IPS-18a (cell line): ENCODE results near the gene ANKRD40.

Experiments used
- H3K27ac ChIP-seq: one replicate; pipeline ENCODE4 v1.5.1; 2013; ENCODE audit warnings: low read length
- H3K27me3 ChIP-seq: one replicate; pipeline ENCODE4 v1.6.1; 2013; ENCODE audit warnings: mild to moderate bottlenecking, low read length; ENCODE audit not compliant: control insufficient read depth, insufficient read depth
- H3K36me3 ChIP-seq: one replicate; pipeline ENCODE4 v1.6.1; 2013; ENCODE audit warnings: low read depth, low read length; ENCODE audit not compliant: control insufficient read depth
- H3K4me1 ChIP-seq: one replicate; pipeline ENCODE4 v1.6.1; 2013; ENCODE audit warnings: low read depth, low read length; ENCODE audit not compliant: control insufficient read depth
- H3K4me3 ChIP-seq: one replicate; pipeline ENCODE4 v1.5.1; 2013; ENCODE audit warnings: low read length
- H3K9ac ChIP-seq: one replicate; pipeline ENCODE4 v1.6.1; 2013; ENCODE audit warnings: mild to moderate bottlenecking, low read length, moderate library complexity
- H3K9me3 ChIP-seq: one replicate; pipeline ENCODE4 v1.6.1; 2013; ENCODE audit warnings: low read depth, low read length; ENCODE audit not compliant: control insufficient read depth

ANKRD40 gene

GRCh38 chr17:50690887-50691549 is 16.7 kb downstream of the ANKRD40 start:
- peaks cover 23% of the 10 kb centered on the region for H3K36me3 ChIP-seq
- H3K9me3 ChIP-seq: no peaks in the 10 kb centered on the region
- H3K27me3 ChIP-seq: no peaks in the 10 kb centered on the region
- no peak overlapping the region for H3K27ac ChIP-seq
- no peak overlapping the region for H3K9ac ChIP-seq
- H3K4me3 ChIP-seq: no peak overlapping the region
- peaks cover 11% of the 10 kb centered on the region for H3K4me1 ChIP-seq

GRCh38 chr17:50689956-50690886 is 17.5 kb downstream of the ANKRD40 start:
- H3K4me3 ChIP-seq: no peak overlapping the region
- no peak overlapping the region for H3K27ac ChIP-seq
- H3K27me3 ChIP-seq: no peaks in the 10 kb centered on the region
- peaks cover 11% of the 10 kb centered on the region for H3K4me1 ChIP-seq
- no peak overlapping the region for H3K9ac ChIP-seq
- H3K9me3 ChIP-seq: no peaks in the 10 kb centered on the region
- peaks cover 15% of the 10 kb centered on the region for H3K36me3 ChIP-seq

GRCh38 chr17:50689251-50689650 is 18.5 kb downstream of the ANKRD40 start:
- no peaks in the 10 kb centered on the region for H3K27me3 ChIP-seq
- no peak overlapping the region for H3K4me3 ChIP-seq
- peaks cover 15% of the 10 kb centered on the region for H3K4me1 ChIP-seq
- no peak overlapping the region for H3K27ac ChIP-seq
- no peak overlapping the region for H3K9ac ChIP-seq
- H3K36me3 ChIP-seq: peaks cover 8% of the 10 kb centered on the region
- no peaks in the 10 kb centered on the region for H3K9me3 ChIP-seq

- no peak overlapping the region for H3K9ac ChIP-seq
- H3K4me1 ChIP-seq: peaks cover 15% of the 10 kb centered on the region
- no peak overlapping the region for H3K4me3 ChIP-seq
- H3K27me3 ChIP-seq: no peaks in the 10 kb centered on the region
- H3K36me3 ChIP-seq: peaks cover 5% of the 10 kb centered on the region
- no peak overlapping the region for H3K27ac ChIP-seq
- H3K9me3 ChIP-seq: no peaks in the 10 kb centered on the region
Measured at GRCh38 chr17:50688245-50688644, 19.5 kb downstream of the ANKRD40 start.

GRCh38 chr17:50687200-50688066 is 20.3 kb downstream of the ANKRD40 start:
- Histone ChIP-seq H3K9ac (no peak overlapping the region), H3K4me3 (no peak overlapping the region), H3K27me3 (no peaks in the 10 kb centered on the region), H3K9me3 (no peaks in the 10 kb centered on the region), H3K4me1 (peaks cover 15% of the 10 kb centered on the region), H3K27ac (no peak overlapping the region), H3K36me3 (peaks cover under 1% of the 10 kb centered on the region)

- H3K9ac ChIP-seq: no peak overlapping the region
- no peak overlapping the region for H3K4me3 ChIP-seq
Measured at GRCh38 chr17:50686494-50687199, 21.1 kb downstream of the ANKRD40 start.

GRCh38 chr17:50685691-50686493 is 21.8 kb downstream of the ANKRD40 start:
- no peak overlapping the region for H3K4me3 ChIP-seq

More at GRCh38 chr17:50686494-50687199, 21.1 kb downstream of the ANKRD40 start:
- no peaks in the 10 kb centered on the region for H3K9me3 ChIP-seq
- no peaks in the 10 kb centered on the region for H3K36me3 ChIP-seq
- H3K4me1 ChIP-seq: peaks cover 15% of the 10 kb centered on the region
- no peaks in the 10 kb centered on the region for H3K27me3 ChIP-seq
- H3K27ac ChIP-seq: no peak overlapping the region

GRCh38 chr17:50685334-50685665 is 22.4 kb downstream of the ANKRD40 start:
- no peak overlapping the region for H3K9ac ChIP-seq
- H3K27ac ChIP-seq: no peak overlapping the region
- peaks cover 9% of the 10 kb centered on the region for H3K4me1 ChIP-seq
- no peaks in the 10 kb centered on the region for H3K27me3 ChIP-seq
- no peaks in the 10 kb centered on the region for H3K9me3 ChIP-seq
- no peaks in the 10 kb centered on the region for H3K36me3 ChIP-seq
- no peak overlapping the region for H3K4me3 ChIP-seq

More at GRCh38 chr17:50685691-50686493, 21.8 kb downstream of the ANKRD40 start:
- Histone ChIP-seq H3K4me1 (peaks cover 14% of the 10 kb centered on the region), H3K36me3 (no peaks in the 10 kb centered on the region), H3K9ac (no peak overlapping the region), H3K27ac (no peak overlapping the region), H3K27me3 (no peaks in the 10 kb centered on the region), H3K9me3 (no peaks in the 10 kb centered on the region)

GRCh38 chr17:50684612-50685333 is 22.9 kb downstream of the ANKRD40 start:
- no peaks in the 10 kb centered on the region for H3K27me3 ChIP-seq
- no peaks in the 10 kb centered on the region for H3K36me3 ChIP-seq
- H3K27ac ChIP-seq: no peak overlapping the region
- peaks cover 4% of the 10 kb centered on the region for H3K4me1 ChIP-seq
- H3K9ac ChIP-seq: no peak overlapping the region
- no peak overlapping the region for H3K4me3 ChIP-seq
- H3K9me3 ChIP-seq: no peaks in the 10 kb centered on the region

GRCh38 chr17:50684288-50684611 is 23.5 kb downstream of the ANKRD40 start:
- Histone ChIP-seq H3K9ac (no peak overlapping the region), H3K27me3 (no peaks in the 10 kb centered on the region), H3K27ac (no peak overlapping the region), H3K4me1 (peaks cover 4% of the 10 kb centered on the region), H3K36me3 (no peaks in the 10 kb centered on the region), H3K4me3 (no peak overlapping the region), H3K9me3 (no peaks in the 10 kb centered on the region)
